NCI-H2171 treated with DMSO at 0.1 percent for 48 hours (cell line): ENCODE data around the gene WDFY4.

Experiments used
- DNase-seq: peaks from one replicate; lab custom pipeline; 2025; lab: John Stamatoyannopoulos, UW

WDFY4 gene

GRCh38 chr10:48710647-48711275, 26.1 kb downstream of the WDFY4 start:
- DNase-seq, result no peak

GRCh38 chr10:48711830-48712229, 27.2 kb downstream of the WDFY4 start:
- no peak for DNase-seq

GRCh38 chr10:48714088-48714487, 29.4 kb downstream of the WDFY4 start:
- DNase-seq, result no peak

GRCh38 chr10:48716416-48716815, 31.7 kb downstream of the WDFY4 start:
- no peak for DNase-seq

- no peak for DNase-seq
These were observed 35.9 kb downstream of the WDFY4 start for GRCh38 chr10:48720611-48721010.

GRCh38 chr10:48722153-48723145, 37.8 kb downstream of the WDFY4 start:
- no peak for DNase-seq

GRCh38 chr10:48724127-48724526, 39.5 kb downstream of the WDFY4 start:
- DNase-seq, result no peak

GRCh38 chr10:48725708-48726107, 41.0 kb downstream of the WDFY4 start:
- DNase-seq, result no peak

- DNase-seq, result no peak
These were observed 43.2 kb downstream of the WDFY4 start for GRCh38 chr10:48727866-48728265.

- no peak for DNase-seq
These were observed 44.5 kb downstream of the WDFY4 start for GRCh38 chr10:48729222-48729621.

- no peak for DNase-seq
These were observed 45.3 kb downstream of the WDFY4 start for GRCh38 chr10:48729941-48730457.

- no peak for DNase-seq
These were observed 46.5 kb downstream of the WDFY4 start for GRCh38 chr10:48731141-48731540.

GRCh38 chr10:48731654-48732053, 47.0 kb downstream of the WDFY4 start:
- DNase-seq, result no peak

GRCh38 chr10:48733329-48733728, 48.7 kb downstream of the WDFY4 start:
- DNase-seq, result no peak

GRCh38 chr10:48735836-48736390, 51.2 kb downstream of the WDFY4 start:
- no peak for DNase-seq

GRCh38 chr10:48736596-48736995, 51.9 kb downstream of the WDFY4 start:
- no peak for DNase-seq

- no peak for DNase-seq
These were observed 53.2 kb downstream of the WDFY4 start for GRCh38 chr10:48737886-48738285.

GRCh38 chr10:48739170-48739569, 54.5 kb downstream of the WDFY4 start:
- DNase-seq, result no peak

GRCh38 chr10:48740015-48740707, 55.5 kb downstream of the WDFY4 start:
- no peak for DNase-seq

GRCh38 chr10:48740988-48741387, 56.3 kb downstream of the WDFY4 start:
- DNase-seq, result no peak

- DNase-seq, result no peak
These were observed 58.5 kb downstream of the WDFY4 start for GRCh38 chr10:48742891-48743860.
